Trophoblast cell (in vitro differentiated cells and primary cell): Measurements from ENCODE around the gene ASIC2.

Experiments
- DNase-seq, 2 donors: peaks; one replicate each; pipeline ENCODE4 v3.0.0-alpha.2; 2016
- H2AFZ ChIP-seq: 2 replicates; pipeline ENCODE4 v1.6.1; 2013; ENCODE audit warnings: low read length, moderate library complexity, mild to moderate bottlenecking; ENCODE audit not compliant: insufficient read depth, poor library complexity
- H2AK5ac ChIP-seq: 2 replicates; pipeline ENCODE4 v1.6.1; 2013; ENCODE audit warnings: mild to moderate bottlenecking, low read length
- H2BK120ac ChIP-seq: 2 replicates; pipeline ENCODE4 v1.6.1; 2013; ENCODE audit warnings: low read length, mild to moderate bottlenecking, moderate library complexity; ENCODE audit not compliant: insufficient read depth, poor library complexity
- H2BK12ac ChIP-seq: 2 replicates; pipeline ENCODE4 v1.6.1; 2013; ENCODE audit warnings: mild to moderate bottlenecking, low read length, moderate library complexity
- H2BK5ac ChIP-seq: 2 replicates; pipeline ENCODE4 v1.6.1; 2013; ENCODE audit warnings: low read length, low read depth, moderate library complexity, mild to moderate bottlenecking; ENCODE audit not compliant: poor library complexity
- H3K14ac ChIP-seq: 2 replicates; pipeline ENCODE4 v1.6.1; 2013; ENCODE audit warnings: mild to moderate bottlenecking, low read length
- H3K18ac ChIP-seq: 2 replicates; pipeline ENCODE4 v1.6.1; 2013; ENCODE audit warnings: mild to moderate bottlenecking, low read length
- H3K23ac ChIP-seq: 2 replicates; pipeline ENCODE4 v1.6.1; 2013; ENCODE audit warnings: low read length
- H3K27ac ChIP-seq: 2 replicates; pipeline ENCODE4 v1.5.1; 2013; ENCODE audit warnings: low read depth, mild to moderate bottlenecking, inconsistent platforms, low read length, moderate library complexity
- H3K27me3 ChIP-seq: 2 replicates; pipeline ENCODE4 v1.6.1; 2013; ENCODE audit warnings: inconsistent platforms, mild to moderate bottlenecking, low read length, moderate library complexity; ENCODE audit not compliant: insufficient read depth
- H3K36me3 ChIP-seq, 2 experiments: 1 replicate in 1 of 2; 2 replicates in 1 of 2; pipeline ENCODE4 v1.6.1; 2013; ENCODE audit warnings: low read length in 2 of 2, mild to moderate bottlenecking in 2 of 2, moderate library complexity in 1 of 2; ENCODE audit not compliant: insufficient read depth in 2 of 2, control insufficient read depth in 1 of 2
- H3K4ac ChIP-seq: 2 replicates; pipeline ENCODE4 v1.6.1; 2013; ENCODE audit warnings: low read depth, mild to moderate bottlenecking, low read length, moderate library complexity
- H3K4me1 ChIP-seq, 2 experiments: 1 replicate in 1 of 2; 2 replicates in 1 of 2; pipeline ENCODE4 v1.6.1; 2013; ENCODE audit warnings: low read length in 2 of 2, mild to moderate bottlenecking in 2 of 2, moderate library complexity in 1 of 2; ENCODE audit not compliant: insufficient read depth in 2 of 2, control insufficient read depth in 1 of 2
- H3K4me2 ChIP-seq: 2 replicates; pipeline ENCODE4 v1.6.1; 2013; ENCODE audit warnings: inconsistent platforms, mild to moderate bottlenecking, low read length, moderate library complexity
- H3K4me3 ChIP-seq: 2 replicates; pipeline ENCODE4 v1.5.1; 2013; ENCODE audit warnings: mild to moderate bottlenecking, low read depth, low read length, inconsistent platforms
- H3K79me1 ChIP-seq: one replicate; pipeline ENCODE4 v1.6.1; 2013; ENCODE audit warnings: low read length
- H3K79me2 ChIP-seq: 2 replicates; pipeline ENCODE4 v1.6.1; 2013; ENCODE audit warnings: low read length, mild to moderate bottlenecking; ENCODE audit not compliant: control insufficient read depth, insufficient read depth, poor library complexity
- H3K9ac ChIP-seq: 2 replicates; pipeline ENCODE4 v1.6.1; 2013; ENCODE audit warnings: mild to moderate bottlenecking, low read length
- H3K9me3 ChIP-seq: 2 replicates; pipeline ENCODE4 v1.6.1; 2013; ENCODE audit warnings: low read depth, mild to moderate bottlenecking, control low read depth, inconsistent platforms, low read length; ENCODE audit not compliant: insufficient read depth
- H4K12ac ChIP-seq: 2 replicates; pipeline ENCODE4 v1.6.1; 2013; ENCODE audit warnings: low read depth, mild to moderate bottlenecking, low read length, moderate library complexity
- H4K8ac ChIP-seq: 2 replicates; pipeline ENCODE4 v1.6.1; 2013; ENCODE audit warnings: low read depth, mild to moderate bottlenecking, low read length, moderate library complexity
- H4K91ac ChIP-seq: one replicate; pipeline ENCODE4 v1.6.1; 2013; ENCODE audit warnings: low read depth, mild to moderate bottlenecking, low read length, moderate library complexity
- WGBS: extraction: QIAGEN DNeasy Blood & Tissue Kit; methylation state at CpG from one replicate; pipeline ENCODE4 v1.1.7; 2013; ENCODE audit warnings: missing lambda C conversion rate; ENCODE audit not compliant: insufficient read length, insufficient coverage; ENCODE audit errors: extremely low coverage; 5-methylcytosine and 5-hydroxymethylcytosine counted together

The ASIC2 gene

DNA sequence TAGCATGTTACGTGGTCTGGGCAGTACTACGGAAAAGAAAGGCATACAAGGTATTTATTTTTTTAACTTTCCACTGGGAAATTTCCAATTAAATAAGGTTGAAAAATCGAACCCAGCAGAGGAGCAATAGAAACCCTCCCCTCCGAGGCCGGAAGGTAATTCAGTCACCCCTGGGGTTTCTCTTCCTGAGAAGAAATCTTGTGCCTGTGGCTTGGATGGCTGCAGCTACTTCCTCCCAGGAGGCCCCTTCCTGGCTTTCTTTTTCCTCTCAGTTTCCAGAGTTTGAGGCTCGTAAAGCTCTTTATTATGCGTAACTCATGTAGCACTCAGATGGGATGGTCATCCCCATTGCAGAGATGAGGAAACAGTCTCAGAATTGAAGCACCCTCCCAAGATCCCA lies 140.3 kb downstream of the ASIC2 start:
- no CpG with 5 or more reads among the region's 7 CpGs for WGBS
- no peaks in the 10 kb centered on the region for H3K27me3 ChIP-seq
- no peak overlapping the region for H3K4me3 ChIP-seq
- H3K9ac ChIP-seq = no peak overlapping the region
- no peak overlapping the region for H4K12ac ChIP-seq
- no peak overlapping the region for H3K14ac ChIP-seq
- H3K36me3 ChIP-seq = no peaks in the 10 kb centered on the region
- no peaks in the 10 kb centered on the region for H3K4me1 ChIP-seq
- no peak overlapping the region for H2BK12ac ChIP-seq
- H3K23ac ChIP-seq = no peak overlapping the region
- H2BK5ac ChIP-seq = no peak overlapping the region
- H3K79me1 ChIP-seq = no peaks in the 10 kb centered on the region
- H3K4ac ChIP-seq = no peak overlapping the region
- no peaks in the 10 kb centered on the region for H3K9me3 ChIP-seq
- H4K91ac ChIP-seq = no peak overlapping the region
- no peaks in the 10 kb centered on the region for H3K79me2 ChIP-seq
- H3K4me2 ChIP-seq = no peak overlapping the region
- DNase-seq = no peak
- no peak overlapping the region for H2BK120ac ChIP-seq
- no peak overlapping the region for H2AK5ac ChIP-seq
- H3K27ac ChIP-seq = no peak overlapping the region
- H4K8ac ChIP-seq = no peak overlapping the region
- no peak overlapping the region for H2AFZ ChIP-seq
- H3K18ac ChIP-seq = no peak overlapping the region

DNA sequence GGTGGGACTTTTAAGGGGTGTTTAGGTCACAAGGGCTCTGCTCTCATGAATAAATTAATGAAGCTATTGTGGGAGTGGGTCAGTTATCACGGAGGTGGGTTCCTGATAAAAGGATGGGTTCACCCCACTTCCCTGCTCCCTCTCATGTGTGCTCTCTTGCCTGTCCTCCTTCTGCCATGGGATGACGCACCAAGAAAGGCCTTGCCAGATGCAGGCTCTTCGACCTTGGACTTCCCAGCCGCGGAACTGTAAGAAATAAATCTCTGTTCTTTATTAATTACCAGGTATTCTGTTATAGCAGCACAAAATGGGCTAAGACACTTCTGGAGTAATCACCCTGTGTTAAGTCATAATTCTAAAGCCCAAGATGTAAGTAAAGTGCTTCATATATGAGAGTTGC lies 141.5 kb downstream of the ASIC2 start:
- no peak for DNase-seq
- Histone ChIP-seq H3K4me3 (no peak overlapping the region), H3K79me2 (no peaks in the 10 kb centered on the region), H3K4me1 (no peaks in the 10 kb centered on the region), H4K91ac (no peak overlapping the region), H4K8ac (no peak overlapping the region), H2BK120ac (no peak overlapping the region), H3K4me2 (no peak overlapping the region), H2BK12ac (no peak overlapping the region), H3K27me3 (no peaks in the 10 kb centered on the region), H2AK5ac (no peak overlapping the region), H3K27ac (no peak overlapping the region), H3K14ac (no peak overlapping the region), H3K79me1 (no peaks in the 10 kb centered on the region), H3K23ac (no peak overlapping the region), H3K18ac (no peak overlapping the region), H3K36me3 (no peaks in the 10 kb centered on the region), H4K12ac (no peak overlapping the region), H3K4ac (no peak overlapping the region), H2AFZ (no peak overlapping the region), H3K9ac (no peak overlapping the region), H2BK5ac (no peak overlapping the region), H3K9me3 (no peaks in the 10 kb centered on the region)
- no CpG with 5 or more reads among the region's 5 CpGs for WGBS

DNA sequence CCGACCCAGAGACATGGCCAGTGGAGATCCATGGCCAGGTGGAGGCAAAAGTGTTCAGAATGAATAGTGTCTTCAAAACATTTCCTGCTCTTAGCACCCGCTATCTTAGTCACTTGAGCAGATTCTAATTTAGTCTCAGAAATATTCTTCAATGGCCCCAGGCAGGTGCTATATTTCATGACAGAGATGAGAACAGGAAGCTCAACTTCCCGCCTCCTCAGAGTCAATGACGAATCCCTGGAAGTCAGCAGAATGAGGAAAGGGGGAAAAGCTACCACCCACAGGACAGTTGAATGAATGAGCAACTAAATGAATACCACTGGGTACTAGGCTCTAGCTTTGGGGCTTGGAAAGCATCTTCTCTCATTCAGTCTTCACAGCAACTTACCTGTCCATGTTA lies 147.2 kb downstream of the ASIC2 start:
- Histone ChIP-seq H4K8ac (no peak overlapping the region), H2AK5ac (no peak overlapping the region), H3K4me1 (no peaks in the 10 kb centered on the region), H3K4ac (no peak overlapping the region), H3K79me2 (no peaks in the 10 kb centered on the region), H3K9me3 (peaks cover 1% of the 10 kb centered on the region), H3K9ac (no peak overlapping the region), H4K12ac (no peak overlapping the region), H3K36me3 (no peaks in the 10 kb centered on the region), H3K4me2 (no peak overlapping the region), H3K4me3 (no peak overlapping the region), H2BK12ac (no peak overlapping the region), H4K91ac (no peak overlapping the region), H2BK120ac (no peak overlapping the region), H3K79me1 (no peaks in the 10 kb centered on the region), H3K23ac (no peak overlapping the region), H3K27ac (no peak overlapping the region), H3K18ac (no peak overlapping the region), H3K27me3 (no peaks in the 10 kb centered on the region), H2BK5ac (no peak overlapping the region), H2AFZ (no peak overlapping the region), H3K14ac (no peak overlapping the region)
- no peak for DNase-seq
- WGBS = no CpG with 5 or more reads among the region's 4 CpGs

DNA sequence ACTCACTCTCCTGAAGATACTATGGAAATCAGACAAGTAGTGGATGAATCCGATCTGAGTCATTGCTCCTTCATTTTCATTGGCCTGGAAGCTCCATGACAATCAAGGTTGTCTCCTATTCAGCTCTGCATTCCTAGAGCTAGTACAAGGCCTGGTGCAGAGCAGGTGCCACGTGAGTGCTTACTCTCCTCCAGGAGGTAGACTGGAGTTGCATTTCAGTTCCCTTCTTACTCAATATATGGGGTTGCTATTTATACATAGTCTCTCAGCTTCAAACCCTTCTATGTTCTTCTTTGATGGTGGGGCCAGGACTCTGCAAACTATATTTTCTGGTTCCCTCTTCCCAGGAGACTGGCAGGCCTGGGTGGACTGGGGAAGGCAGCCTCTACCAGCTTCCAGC lies 148.3 kb downstream of the ASIC2 start:
- Histone ChIP-seq H4K8ac (no peak overlapping the region), H3K79me1 (no peaks in the 10 kb centered on the region), H3K27me3 (no peaks in the 10 kb centered on the region), H3K23ac (no peak overlapping the region), H3K4me3 (no peak overlapping the region), H3K14ac (no peak overlapping the region), H3K18ac (no peak overlapping the region), H3K9me3 (peaks cover 1% of the 10 kb centered on the region), H3K9ac (no peak overlapping the region), H3K36me3 (no peaks in the 10 kb centered on the region), H2BK5ac (no peak overlapping the region), H2BK12ac (no peak overlapping the region), H2AFZ (no peak overlapping the region), H4K12ac (no peak overlapping the region), H3K4me2 (no peak overlapping the region), H3K79me2 (no peaks in the 10 kb centered on the region), H4K91ac (no peak overlapping the region), H3K4ac (no peak overlapping the region), H3K27ac (no peak overlapping the region), H2AK5ac (no peak overlapping the region), H3K4me1 (no peaks in the 10 kb centered on the region), H2BK120ac (no peak overlapping the region)
- no peak for DNase-seq
- no CpG with 5 or more reads among the region's 2 CpGs for WGBS
